A549 (cell line): ENCODE data around the gene CEP112. TPM values are rescaled to one million over a fixed set of nuclear protein-coding genes. Genes with fewer than 3 reads are reported as not detected.

Source experiments
- ATAC-seq, 2 experiments: fragments of 200-7000 bp in 1 of 2; fragments of >200 bp in 1 of 2; cut with Nextera tagmentation in 1 of 2; cut with Tn5 transposase in 1 of 2; 3 replicates each; pipeline versions ENCODE4 v1.8.0 to v1.9.1; 2018 to 2020; ENCODE audit warnings: mild to moderate bottlenecking in 1 of 2, moderate library complexity in 1 of 2
- CTCF ChIA-PET: fragments of 300-600 bp; sonication (Branson Sonifier 250); formaldehyde crosslinking; extraction: SDS; loops from one replicate; lab custom pipeline; 2021; ENCODE audit warnings: antibody characterized with exemption, inconsistent platforms; lab: Yijun Ruan, JAX
- POLR2A ChIA-PET: fragments of 350-600 bp; formaldehyde crosslinking; extraction: SDS; loops from one replicate; lab custom pipeline; 2021; ENCODE audit warnings: antibody characterized with exemption, inconsistent platforms; lab: Yijun Ruan, JAX
- DNase-seq, 2 experiments: peaks; one replicate each; pipeline versions ENCODE4 v3.0.0 to v3.0.0-alpha.2; 2011 to 2016; ENCODE audit warnings: low read depth in 1 of 2, low spot score in 1 of 2
- FAIRE-seq: peaks from 2 replicates; lab custom pipeline; 2011; peaks lifted over from hg19 to GRCh38; lab: Jason Lieb, UNC
- H3K27ac ChIP-seq, 2 experiments: fragments of >200 bp; sonication (Bioruptor Twin); formaldehyde crosslinking; 3 replicates each; pipeline ENCODE4 v1.5.1; 2016 to 2017
- H3K4me1 ChIP-seq: fragments of >200 bp; sonication (Bioruptor Twin); formaldehyde crosslinking; 3 replicates; pipeline ENCODE4 v1.6.1; 2016
- H3K4me2 ChIP-seq: fragments of >200 bp; sonication (Bioruptor Twin); formaldehyde crosslinking; 3 replicates; pipeline ENCODE4 v1.6.1; 2016
- H3K4me3 ChIP-seq: fragments of >200 bp; sonication (Bioruptor Twin); formaldehyde crosslinking; 3 replicates; pipeline ENCODE4 v1.5.1; 2016
- H3K9me3 ChIP-seq: fragments of >200 bp; sonication (Bioruptor Twin); formaldehyde crosslinking; 3 replicates; pipeline ENCODE4 v1.6.1; 2016
- CEBPB ChIP-seq, 2 experiments: fragments of >200 bp in 1 of 2; sonication (Bioruptor Twin) in 1 of 2; formaldehyde crosslinking in 1 of 2; IDR thresholded peaks; 2 replicates each; pipeline ENCODE4 v1.6.1; 2012 to 2016
- CTCF ChIP-seq: fragments of >200 bp; sonication (Bioruptor Twin); formaldehyde crosslinking; IDR thresholded peaks from 3 replicates; pipeline ENCODE4 v1.5.1; 2016
- EHF ChIP-seq: fragments of 250-450 bp; sonication (Bioruptor Pico); IDR thresholded peaks from 2 replicates; pipeline ENCODE4 v1.5.0; 2020; ENCODE audit warnings: mild to moderate bottlenecking
- ESRRA ChIP-seq: fragments of 150-350 bp; IDR thresholded peaks from 2 replicates; pipeline ENCODE4 v1.6.1; 2014; ENCODE audit warnings: mild to moderate bottlenecking, low read length, borderline replicate concordance
- FOSL2 ChIP-seq, 2 experiments: fragments of 450-650 bp in 1 of 2; fragments of >200 bp in 1 of 2; sonication (Bioruptor Twin) in 1 of 2; formaldehyde crosslinking; IDR thresholded peaks; 2 replicates each; pipeline versions ENCODE4 v1.5.0 to v1.6.1; 2016 to 2020; ENCODE audit warnings: mild to moderate bottlenecking in 1 of 2, moderate library complexity in 1 of 2
- HDAC2 ChIP-seq: fragments of 200-600 bp; sonication (generic); IDR thresholded peaks from 2 replicates; pipeline ENCODE4 v1.6.1; 2016
- HES2 ChIP-seq: fragments of >200 bp; sonication (Bioruptor Twin); formaldehyde crosslinking; IDR thresholded peaks from 2 replicates; pipeline ENCODE4 v1.6.1; 2016
- JUNB ChIP-seq: fragments of >200 bp; sonication (Bioruptor Twin); formaldehyde crosslinking; IDR thresholded peaks from 2 replicates; pipeline ENCODE4 v1.6.1; 2016
- MAX ChIP-seq: IDR thresholded peaks from 2 replicates; pipeline ENCODE4 v1.6.1; 2012
- MYC ChIP-seq: IDR thresholded peaks from 2 replicates; pipeline ENCODE4 v1.6.1; 2012; ENCODE audit warnings: mild to moderate bottlenecking, inconsistent platforms, low read length, improper control_type of control experiment, borderline replicate concordance
- POLR2A ChIP-seq: IDR thresholded peaks from 2 replicates; pipeline ENCODE4 v1.6.1; 2012; ENCODE audit warnings: mild to moderate bottlenecking, low read length
- POLR2AphosphoS2 ChIP-seq: conservative IDR thresholded peaks from 2 replicates; pipeline ENCODE4 v1.6.1; 2012; ENCODE audit warnings: low read length, improper control_type of control experiment, inconsistent platforms
- RAD21 ChIP-seq, 2 experiments: fragments of >200 bp in 1 of 2; sonication (Bioruptor Twin) in 1 of 2; formaldehyde crosslinking in 1 of 2; IDR thresholded peaks in 1 of 2; conservative IDR thresholded peaks in 1 of 2; 2 replicates in 1 of 2; 3 replicates in 1 of 2; pipeline ENCODE4 v1.6.1; 2012 to 2018; ENCODE audit warnings: inconsistent platforms in 1 of 2
- RCOR1 ChIP-seq: fragments of 150-350 bp; IDR thresholded peaks from 2 replicates; pipeline ENCODE4 v1.6.1; 2014; ENCODE audit warnings: antibody characterized with exemption, low read length, low read depth
- SMC3 ChIP-seq: fragments of >200 bp; sonication (Bioruptor Twin); formaldehyde crosslinking; IDR thresholded peaks from 3 replicates; pipeline ENCODE4 v1.6.1; 2018; ENCODE audit warnings: inconsistent platforms
- SREBF2 ChIP-seq: fragments of 450-650 bp; IDR thresholded peaks from 2 replicates; pipeline ENCODE4 v1.6.1; 2014; ENCODE audit warnings: mild to moderate bottlenecking, moderate library complexity
- USF2 ChIP-seq: fragments of 450-650 bp; IDR thresholded peaks from 2 replicates; pipeline ENCODE4 v1.6.1; 2014; ENCODE audit warnings: antibody characterized with exemption
- ZSCAN20 ChIP-seq: fragments of 250-450 bp; sonication (Bioruptor Pico); IDR thresholded peaks from 2 replicates; pipeline ENCODE4 v1.8.0; 2022; ENCODE audit warnings: mild to moderate bottlenecking, moderate library complexity
- WGBS: methylation state at CpG from one replicate; pipeline ENCODE4 v1.1.6; 2017; ENCODE audit errors: missing lambda C conversion rate; 5-methylcytosine and 5-hydroxymethylcytosine counted together
- polyA plus RNA-seq, 4 experiments: library from polyadenylated mRNA; depleted of rRNA in 3 of 4; stranded (reverse); fragments of >200 nt; fragmentation: RNase III in 1 of 4; extraction: RNeasy Plus Mini Kit Qiagen cat#74134 plus additional on column Dnase treatment in 1 of 4; gene quantifications; 2 replicates in 3 of 4; 3 replicates in 1 of 4; pipeline ENCODE4 v1.2.3, GENCODE V29; 2011 to 2017
- TF ChIP-seq, protein P1 (sequence below): IDR thresholded peaks from 2 replicates; pipeline ENCODE4 v1.6.1; 2012

CEP112 gene
- polyA plus RNA-seq, 2 of the 4 experiments (the other 2 are of a cell fraction): 9.6 to 15.2 TPM

GRCh38 chr17:66043419-66043818 lies 148.5 kb downstream of the CEP112 start:
- ChIA-PET POLR2A (no interaction called here), CTCF (interaction anchor here (1.0 kb wide), 1 partner anchor 121 kb away, joined by 3 read pairs; no protein-coding TSS in a partner anchor)
- no peak overlapping the region for H3K27ac ChIP-seq
- no peak overlapping the region for H3K4me3 ChIP-seq
- no peaks in the 10 kb centered on the region for H3K9me3 ChIP-seq
- no peak for TF ChIP-seq ZSCAN20
- no peak overlapping the region for H3K4me2 ChIP-seq
- DNase-seq: no peak
- no peak for ATAC-seq
- WGBS: 68% methylated on average over 3 of the region's 3 CpGs
- no peaks in the 10 kb centered on the region for H3K4me1 ChIP-seq
- no peak for FAIRE-seq

GRCh38 chr17:66040402-66040801 lies 151.5 kb downstream of the CEP112 start:
- ATAC-seq: peak in 1 of 2 experiments; percentile 68; a peak in 3 of 6 replicates
- CTCF ChIA-PET: interaction anchor here (0.6 to 1.1 kb wide), 5 partner anchors 13 to 746 kb away, joined by 3 read pairs; no protein-coding TSS in a partner anchor
- POLR2A ChIA-PET: interaction anchor here (0.7 kb wide), 1 partner anchor 396 kb away, joined by 3 read pairs; no protein-coding TSS in a partner anchor
- no peak for FAIRE-seq
- Histone ChIP-seq H3K4me3 (no peak overlapping the region), H3K4me1 (no peaks in the 10 kb centered on the region), H3K4me2 (no peak overlapping the region), H3K27ac (no peak overlapping the region), H3K9me3 (no peaks in the 10 kb centered on the region)
- DNase-seq: peak in 1 of 2 experiments; percentile 23
- TF ChIP-seq RCOR1 (no peak), MAX (no peak), USF2 (no peak), EHF (no peak), SMC3 (peak; percentile 19; the same call in 1 of the 3 replicates), SREBF2 (no peak), ESRRA (no peak), JUNB (no peak), CTCF (peak; percentile 29), RAD21 (conservative IDR thresholded peaks at IDR 0.05 in 1 of 2, IDR thresholded peaks at IDR 0.05 in 1 of 2) (peak; percentile 28 to 51; a peak in 3 of 5 replicates), HES2 (no peak), POLR2AphosphoS2 (no peak), MYC (no peak), FOSL2 (IDR thresholded peaks at IDR 0.05) (no peak), FOSL2 (CRISPR knock-in tag; IDR thresholded peaks at IDR 0.05) (no peak), CEBPB (IDR thresholded peaks at IDR 0.05) (0 out of 4 replicates have a peak, but pooled peaks of 1 of the 2 experiments have one; percentile 38), HDAC2 (no peak)
- TF ChIP-seq, protein P1, sequence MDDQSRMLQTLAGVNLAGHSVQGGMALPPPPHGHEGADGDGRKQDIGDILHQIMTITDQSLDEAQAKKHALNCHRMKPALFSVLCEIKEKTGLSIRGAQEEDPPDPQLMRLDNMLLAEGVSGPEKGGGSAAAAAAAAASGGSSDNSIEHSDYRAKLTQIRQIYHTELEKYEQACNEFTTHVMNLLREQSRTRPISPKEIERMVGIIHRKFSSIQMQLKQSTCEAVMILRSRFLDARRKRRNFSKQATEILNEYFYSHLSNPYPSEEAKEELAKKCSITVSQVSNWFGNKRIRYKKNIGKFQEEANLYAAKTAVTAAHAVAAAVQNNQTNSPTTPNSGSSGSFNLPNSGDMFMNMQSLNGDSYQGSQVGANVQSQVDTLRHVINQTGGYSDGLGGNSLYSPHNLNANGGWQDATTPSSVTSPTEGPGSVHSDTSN: no peak
- TF ChIP-seq, all 56 proteins: peak for 4
- 64% methylated on average over 4 of the region's 4 CpGs for WGBS

- WGBS: 55% methylated on average over 3 of the region's 3 CpGs
- DNase-seq (no peak), ATAC-seq (no peak), FAIRE-seq (no peak)
- no peak for TF ChIP-seq POLR2AphosphoS2
- TF ChIP-seq ZSCAN20: no peak
- TF ChIP-seq POLR2A: no peak
- Histone ChIP-seq H3K9me3 (no peaks in the 10 kb centered on the region), H3K4me1 (no peaks in the 10 kb centered on the region), H3K4me2 (no peak overlapping the region), H3K4me3 (no peak overlapping the region), H3K27ac (no peak overlapping the region)
- CTCF ChIA-PET: no interaction called here
- POLR2A ChIA-PET: no interaction called here
Measured at GRCh38 chr17:66038125-66038524, 153.8 kb downstream of the CEP112 start.
